NCI-H187 (cell line): ENCODE measurements around the gene TRIM32.

Source experiments
- DNase-seq, 2 experiments: peaks; one replicate each; lab custom pipeline; 2025; lab: John Stamatoyannopoulos, UW

Gene TRIM32

GRCh38 chr9:116706310-116707290 is 19.5 kb downstream of the TRIM32 start:
- no peak for DNase-seq

- no peak for DNase-seq
These were observed 25.7 kb downstream of the TRIM32 start for GRCh38 chr9:116712781-116713180.

GRCh38 chr9:116713271-116713670 is 26.2 kb downstream of the TRIM32 start:
- no peak for DNase-seq

- DNase-seq, result no peak
These were observed 28.6 kb downstream of the TRIM32 start for GRCh38 chr9:116715751-116716150.

GRCh38 chr9:116716438-116716837 is 29.3 kb downstream of the TRIM32 start:
- DNase-seq, result no peak

- no peak for DNase-seq
These were observed 30.0 kb downstream of the TRIM32 start for GRCh38 chr9:116717150-116717549.

- DNase-seq, result no peak
These were observed 31.0 kb downstream of the TRIM32 start for GRCh38 chr9:116718111-116718510.

- DNase-seq, result no peak
These were observed 33.0 kb downstream of the TRIM32 start for GRCh38 chr9:116720111-116720510.

GRCh38 chr9:116721411-116721810 is 34.3 kb downstream of the TRIM32 start:
- no peak for DNase-seq

- no peak for DNase-seq
These were observed 34.8 kb downstream of the TRIM32 start for GRCh38 chr9:116721944-116722343.

- no peak for DNase-seq
These were observed 37.0 kb downstream of the TRIM32 start for GRCh38 chr9:116724123-116724522.

GRCh38 chr9:116726602-116727001 is 39.5 kb downstream of the TRIM32 start:
- no peak for DNase-seq

GRCh38 chr9:116733010-116733641 is 46.0 kb downstream of the TRIM32 start:
- DNase-seq, result no peak

GRCh38 chr9:116736399-116737151 is 49.5 kb downstream of the TRIM32 start:
- DNase-seq, result no peak

GRCh38 chr9:116737152-116737546 is 50.0 kb downstream of the TRIM32 start:
- DNase-seq, result peak; percentile 15 to 46

- no peak for DNase-seq
These were observed 54.1 kb downstream of the TRIM32 start for GRCh38 chr9:116741086-116741740.

GRCh38 chr9:116741742-116742141 is 54.6 kb downstream of the TRIM32 start:
- DNase-seq, result no peak

GRCh38 chr9:116749176-116749575 is 62.1 kb downstream of the TRIM32 start:
- DNase-seq, result no peak

- DNase-seq, result no peak
These were observed 62.7 kb downstream of the TRIM32 start for GRCh38 chr9:116749772-116750171.

GRCh38 chr9:116750510-116750909 is 63.4 kb downstream of the TRIM32 start:
- no peak for DNase-seq
